ENCODE measurements around the gene NAV2. TPM values are rescaled to one million over a fixed set of nuclear protein-coding genes. Genes with fewer than 3 reads are reported as not detected.

Gene NAV2
- total and polyA plus RNA-seq, 7 donors: 1.2 to 62.6 (median 22.1) TPM

GRCh38 chr11:19966927-19967326, 254.3 kb downstream of the NAV2 start:
- TF ChIP-seq EP300 (IDR thresholded peaks at IDR 0.05) (no peak), CTCF (IDR thresholded peaks at IDR 0.05) (no peak), POLR2A (IDR thresholded peaks at IDR 0.05) (no peak), POLR2AphosphoS5 (IDR thresholded peaks at IDR 0.05) (no peak)
- Histone ChIP-seq H3K27me3 (no peaks in the 10 kb centered on the region), H3K36me3 (peaks cover 0 to 32% (median 3%) of the 10 kb centered on the region in 4 donors), H3K4me3 (no peak overlapping the region), H3K27ac (no peak overlapping the region), H3K4me1 (peaks cover 0 to 20% (median 6%) of the 10 kb centered on the region in 4 donors), H3K9me3 (no peaks in the 10 kb centered on the region)
- intact Hi-C loops (cut with DNase I): no loop called here
- no peak for DNase-seq
- 94 to 96% methylated on average over 4 of the region's 4 CpGs for WGBS, 2 donors

DNA sequence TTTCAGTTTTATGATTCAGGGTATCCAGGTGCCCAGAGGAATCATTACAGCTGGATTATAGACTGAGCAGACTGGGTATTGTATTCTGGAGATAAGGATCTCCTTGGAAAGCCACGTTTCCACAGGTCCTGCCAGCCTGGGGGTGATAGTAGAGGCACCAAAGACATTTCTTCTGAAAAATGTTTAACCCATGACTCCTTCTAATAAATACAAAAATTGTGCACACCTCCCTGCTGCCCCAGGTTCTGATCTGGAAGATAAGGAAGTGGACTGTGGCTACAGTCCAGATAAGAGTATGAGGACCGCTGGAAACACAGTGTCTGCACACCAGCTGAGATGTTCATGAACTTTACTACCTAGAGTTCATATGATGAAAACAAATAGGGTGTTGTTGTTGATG, 255.2 kb downstream of the NAV2 start:
- TF ChIP-seq CTCF (IDR thresholded peaks at IDR 0.05) (no peak), POLR2AphosphoS5 (IDR thresholded peaks at IDR 0.05) (no peak), EP300 (IDR thresholded peaks at IDR 0.05) (no peak), POLR2A (IDR thresholded peaks at IDR 0.05) (no peak)
- Histone ChIP-seq H3K9me3 (no peaks in the 10 kb centered on the region), H3K27me3 (no peaks in the 10 kb centered on the region), H3K4me3 (no peak overlapping the region), H3K4me1 (peaks cover 0 to 13% (median 3%) of the 10 kb centered on the region in 4 donors), H3K27ac (no peak overlapping the region), H3K36me3 (peaks cover 0 to 40% (median 3%) of the 10 kb centered on the region in 4 donors)
- intact Hi-C loops (cut with DNase I): no loop called here
- WGBS, 2 donors: 37 to 61% methylated on average over 2 of the region's 2 CpGs
- DNase-seq: no peak

DNA sequence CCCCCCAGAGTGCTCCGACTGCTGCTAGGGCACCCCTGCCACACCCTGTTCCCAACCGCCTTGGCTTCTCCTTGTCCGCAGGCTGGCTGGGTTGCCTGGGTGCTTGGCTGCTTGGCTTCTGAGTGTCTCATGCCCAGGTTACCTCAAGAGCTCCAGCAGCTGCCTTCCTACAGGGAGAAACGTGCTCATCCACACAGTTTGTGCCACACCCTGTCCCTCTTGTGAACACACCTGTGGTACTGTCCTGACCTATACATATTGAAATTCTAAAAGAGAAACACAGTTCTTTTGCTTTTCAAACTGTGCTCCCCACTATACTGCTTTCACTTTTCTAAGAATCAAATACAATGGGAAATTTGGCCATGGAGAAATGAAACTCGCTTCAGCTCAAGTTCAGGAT, 256.2 kb downstream of the NAV2 start:
- H3K4me1 ChIP-seq: peaks cover 0 to 2% (median 0%) of the 10 kb centered on the region in 4 donors
- WGBS, 2 donors: 84 to 88% methylated on average over 5 of the region's 5 CpGs
- H3K9me3 ChIP-seq: no peaks in the 10 kb centered on the region
- H3K4me3 ChIP-seq: no peak overlapping the region
- no peaks in the 10 kb centered on the region for H3K27me3 ChIP-seq
- peaks cover 0 to 50% (median 3%) of the 10 kb centered on the region in 4 donors for H3K36me3 ChIP-seq
- no peak for DNase-seq
- TF ChIP-seq EP300 (IDR thresholded peaks at IDR 0.05) (no peak), POLR2A (IDR thresholded peaks at IDR 0.05) (no peak)
- no peak overlapping the region for H3K27ac ChIP-seq
- intact Hi-C loops (cut with DNase I): no loop called here

- no peak for DNase-seq
- TF ChIP-seq CTCF (IDR thresholded peaks at IDR 0.05): no peak
- TF ChIP-seq EP300 (IDR thresholded peaks at IDR 0.05): no peak
- TF ChIP-seq POLR2A (IDR thresholded peaks at IDR 0.05): no peak
- TF ChIP-seq POLR2AphosphoS5 (IDR thresholded peaks at IDR 0.05): no peak
- Histone ChIP-seq H3K27ac (no peak overlapping the region), H3K9me3 (no peaks in the 10 kb centered on the region), H3K4me3 (no peak overlapping the region), H3K27me3 (no peaks in the 10 kb centered on the region), H3K4me1 (no peaks in the 10 kb centered on the region), H3K36me3 (peaks cover 0 to 47% (median 0%) of the 10 kb centered on the region in 4 donors)
- 63 to 87% methylated on average over 4 of the region's 4 CpGs for WGBS, 2 donors
- intact Hi-C loops (cut with DNase I): no loop called here
These were observed 258.3 kb downstream of the NAV2 start for GRCh38 chr11:19970944-19971343.

DNA sequence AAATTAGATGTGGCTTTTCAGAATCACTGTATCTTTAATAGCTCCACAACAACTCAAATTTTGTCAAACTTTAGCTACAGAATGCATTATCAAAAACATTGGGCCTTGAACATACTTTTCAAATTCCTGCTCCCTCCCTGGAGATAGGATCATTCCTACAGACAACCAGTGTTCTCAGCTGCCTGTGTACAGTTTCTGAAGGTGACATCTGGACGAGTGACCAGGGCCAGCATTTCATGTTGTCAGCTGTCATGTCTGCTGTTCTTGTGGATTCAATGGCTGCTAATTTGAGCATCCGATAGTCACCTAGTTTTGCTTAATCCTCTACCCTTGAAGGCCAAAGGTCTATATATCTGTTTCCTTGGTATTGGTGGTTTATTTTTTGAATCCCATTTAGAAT, 259.5 kb downstream of the NAV2 start:
- H3K27me3 ChIP-seq: no peaks in the 10 kb centered on the region
- WGBS, 2 donors: 42 to 44% methylated on average over 2 of the region's 2 CpGs
- peaks cover 0 to 50% (median 0%) of the 10 kb centered on the region in 4 donors for H3K36me3 ChIP-seq
- TF ChIP-seq CTCF (IDR thresholded peaks at IDR 0.05): no peak
- TF ChIP-seq EP300 (IDR thresholded peaks at IDR 0.05): no peak
- TF ChIP-seq POLR2AphosphoS5 (IDR thresholded peaks at IDR 0.05): no peak
- TF ChIP-seq POLR2A (IDR thresholded peaks at IDR 0.05): no peak
- H3K4me3 ChIP-seq: no peak overlapping the region
- no peaks in the 10 kb centered on the region for H3K9me3 ChIP-seq
- intact Hi-C loops (cut with DNase I): no loop called here
- H3K4me1 ChIP-seq: no peaks in the 10 kb centered on the region
- DNase-seq: no peak
- no peak overlapping the region for H3K27ac ChIP-seq
